ENCODE data around the gene JAKMIP3.

JAKMIP3 gene

DNA sequence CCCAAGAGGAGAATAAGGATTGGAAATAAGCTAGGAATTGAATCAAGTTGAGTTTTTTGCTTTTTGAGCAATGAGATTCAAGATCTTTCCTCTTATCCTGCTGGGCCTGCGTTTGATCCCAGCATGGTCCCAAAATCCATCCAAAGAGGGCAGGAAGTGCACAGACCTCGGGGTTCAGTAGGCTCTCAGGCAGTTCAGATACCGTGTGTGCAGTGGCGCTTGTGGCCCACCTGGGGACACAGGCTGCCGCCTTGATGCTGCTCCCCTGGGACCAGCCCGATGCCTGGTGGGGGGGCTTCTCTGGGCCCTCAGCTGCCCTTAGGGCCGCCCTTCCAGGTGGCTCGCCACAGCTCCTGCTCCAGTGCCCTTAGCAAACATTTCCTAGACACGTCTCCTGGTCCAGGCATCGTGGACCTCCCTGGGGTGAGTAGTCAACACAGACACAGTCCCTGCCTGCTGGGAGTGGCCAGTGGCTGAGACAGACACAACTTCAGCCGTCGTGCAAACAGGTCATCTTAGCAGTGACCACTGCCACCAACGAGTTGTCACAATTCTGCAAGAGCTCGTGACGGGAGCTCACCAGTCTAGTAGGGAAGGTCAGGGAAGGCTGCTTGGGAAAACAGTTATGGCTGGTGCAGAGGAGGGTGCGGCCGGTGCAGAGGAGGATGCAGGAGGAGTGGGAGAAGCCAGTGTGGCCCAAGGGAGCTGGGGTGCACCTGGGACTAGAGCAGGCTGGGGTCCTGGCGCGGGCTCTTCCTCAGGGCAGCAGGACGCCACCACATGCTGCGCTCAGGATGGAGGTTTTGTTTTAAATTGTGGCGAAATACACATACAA, 21.7 kb upstream of the JAKMIP3 start:
- in situ Hi-C loops (cut with HindIII; ENCODE audit: low sequenced_read_pairs), result no loop called here

DNA sequence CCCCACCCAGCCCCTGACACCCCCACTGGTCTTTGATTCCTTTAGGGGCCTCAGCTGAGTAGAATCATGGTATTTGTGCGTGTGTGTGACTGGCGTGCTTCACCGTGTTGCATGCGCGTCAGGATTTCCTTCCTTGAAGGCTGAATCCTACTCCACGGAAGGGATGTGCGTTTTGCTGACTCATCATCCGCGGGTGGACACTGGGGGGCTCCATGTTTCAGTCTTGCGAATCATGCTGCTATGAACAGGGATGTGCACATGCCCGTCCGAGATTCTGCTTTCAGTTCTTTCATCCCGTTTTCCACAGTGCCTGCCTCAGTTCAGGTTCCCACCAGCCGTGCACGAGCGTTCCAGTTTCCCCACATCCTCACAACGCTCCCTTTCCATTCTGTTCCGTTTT, 20.9 kb upstream of the JAKMIP3 start:
- in situ Hi-C loops (cut with HindIII; ENCODE audit: low sequenced_read_pairs), result no loop called here

DNA sequence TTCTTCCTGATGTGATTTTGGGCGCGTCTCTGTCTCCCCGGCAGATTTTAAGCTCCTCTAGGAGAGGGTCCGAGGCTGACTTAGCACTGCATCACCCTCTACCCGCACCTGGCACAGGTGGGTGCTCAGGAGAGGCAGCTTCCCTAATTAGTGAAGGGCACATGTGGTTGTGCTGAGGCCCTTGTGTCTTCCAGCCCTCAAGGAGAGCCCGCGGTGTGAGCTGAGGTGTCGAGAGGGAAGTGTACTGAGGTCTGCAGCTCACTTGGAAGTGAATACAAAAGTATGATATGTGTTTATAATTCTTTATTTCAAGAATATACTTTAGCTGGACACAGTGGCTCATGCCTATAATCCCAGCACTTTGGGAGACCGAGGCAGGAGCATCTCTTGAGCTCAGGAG, 20.4 kb upstream of the JAKMIP3 start:
- in situ Hi-C loops (cut with HindIII; ENCODE audit: low sequenced_read_pairs), result no loop called here

DNA sequence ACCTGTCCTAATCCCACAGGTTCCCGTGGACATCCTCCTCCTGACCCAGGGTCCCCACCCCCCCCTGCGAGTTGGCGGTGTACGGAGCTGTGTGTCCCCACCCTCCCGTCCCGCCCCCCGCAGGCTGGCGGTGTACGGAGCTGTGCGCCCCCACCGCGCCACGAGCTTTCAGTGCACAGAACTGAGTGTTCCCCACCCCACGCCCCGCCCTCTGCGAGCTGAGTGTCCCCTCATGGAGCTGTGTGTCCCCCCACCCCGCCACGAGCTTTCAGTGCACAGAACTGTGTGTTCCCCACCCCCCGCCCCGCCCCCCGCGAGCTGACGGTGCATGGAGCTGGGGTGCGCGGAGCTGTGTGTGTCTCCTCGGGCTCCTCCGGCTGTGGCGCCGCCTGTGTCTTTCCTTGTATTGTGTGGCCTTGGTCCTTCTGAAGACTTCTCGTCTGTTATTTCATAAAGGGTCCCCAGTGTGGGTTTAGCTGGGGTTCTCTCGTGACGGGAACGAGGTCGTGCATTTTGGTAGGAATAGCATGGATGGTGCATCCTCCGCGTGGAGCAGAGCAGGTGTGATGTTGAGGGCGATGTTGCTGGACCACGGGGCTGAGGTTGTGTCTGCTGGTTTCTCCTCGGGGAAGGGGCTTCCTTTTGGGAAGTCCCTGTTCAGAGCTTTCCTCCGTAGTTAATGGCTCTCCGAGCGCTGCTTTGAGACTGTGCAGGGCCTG, 18.0 kb upstream of the JAKMIP3 start:
- in situ Hi-C loops (cut with HindIII; ENCODE audit: low sequenced_read_pairs), result no loop called here

DNA sequence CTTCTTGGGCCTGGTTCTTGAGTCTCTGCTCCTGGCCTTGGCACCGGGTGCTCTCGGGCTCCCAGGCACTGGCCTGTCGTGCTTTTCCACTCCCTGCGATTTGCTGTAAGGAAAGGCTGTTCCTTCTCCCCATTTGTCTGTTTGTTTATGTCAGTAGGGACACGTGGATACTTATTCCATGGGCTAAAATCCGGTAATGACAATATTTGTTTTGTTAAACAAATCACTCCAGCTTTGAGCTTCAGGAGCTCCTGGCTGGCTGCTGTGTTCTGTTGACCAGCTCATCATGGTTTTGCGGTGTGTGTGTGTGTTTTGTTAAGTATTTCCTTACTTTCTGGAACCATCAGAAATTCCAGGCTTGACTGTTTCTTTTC, 17.5 kb upstream of the JAKMIP3 start:
- in situ Hi-C loops (cut with HindIII; ENCODE audit: low sequenced_read_pairs), result no loop called here

DNA sequence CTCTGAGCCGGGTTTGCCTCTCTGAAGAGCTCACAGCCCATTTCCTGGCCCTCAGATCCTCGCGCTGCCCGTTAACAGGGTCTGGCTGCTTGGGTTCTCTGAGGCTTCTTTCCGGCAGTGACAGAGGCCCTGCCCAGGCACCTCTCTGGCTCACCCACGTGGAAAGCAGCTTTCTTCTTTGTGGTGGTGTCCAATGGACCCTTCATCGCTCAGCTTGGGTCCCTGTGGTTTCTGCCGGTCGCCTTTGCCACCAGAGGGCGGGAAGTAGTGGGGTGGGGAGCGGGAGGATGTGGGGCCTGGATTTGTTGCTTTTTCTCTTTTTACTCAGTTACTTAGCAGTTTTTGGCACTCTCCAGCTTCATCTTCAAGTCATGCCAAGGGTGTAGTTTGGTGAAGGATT, 15.6 kb upstream of the JAKMIP3 start:
- in situ Hi-C loops (cut with HindIII; ENCODE audit: low sequenced_read_pairs), result no loop called here

DNA sequence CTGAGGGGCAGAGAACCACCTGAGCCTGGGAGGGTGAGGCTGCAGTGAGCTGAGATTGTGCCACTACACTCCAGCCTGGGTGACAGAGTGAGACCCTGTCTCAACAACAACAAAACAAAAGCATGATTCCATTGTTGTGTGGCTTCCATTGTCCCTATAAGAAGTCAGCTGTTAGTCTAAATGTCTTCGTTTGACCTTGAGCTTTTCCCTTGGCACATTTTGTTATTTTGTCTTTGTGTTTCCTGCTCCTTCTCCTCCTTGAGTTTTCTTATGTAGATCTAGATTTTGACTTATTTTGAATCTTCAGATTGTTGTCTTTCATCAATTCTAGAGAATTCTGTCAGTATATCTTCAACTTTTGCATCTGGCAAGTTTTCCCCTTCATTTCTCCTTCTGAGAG, 13.6 kb upstream of the JAKMIP3 start:
- in situ Hi-C loops (cut with HindIII; ENCODE audit: low sequenced_read_pairs), result no loop called here

DNA sequence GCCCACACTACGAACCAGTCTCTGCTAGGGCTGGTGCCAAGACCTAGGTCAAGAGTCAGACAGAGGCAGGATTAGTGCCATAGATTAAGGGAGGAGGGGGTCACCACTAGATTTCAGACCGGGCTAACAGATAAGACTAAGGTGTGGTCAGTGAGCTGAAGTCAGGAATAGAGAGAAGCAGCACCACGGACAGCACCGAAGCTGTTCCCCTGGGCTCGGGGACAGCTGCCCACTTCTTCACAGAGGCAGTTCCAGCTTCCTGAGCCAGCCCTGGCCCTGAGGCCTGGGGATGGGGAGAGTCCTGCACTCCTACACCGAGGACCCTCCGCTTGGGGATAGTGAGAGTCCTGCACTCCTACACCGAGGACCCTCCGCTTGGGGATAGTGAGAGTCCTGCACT, 11.2 kb upstream of the JAKMIP3 start:
- in situ Hi-C loops (cut with HindIII; ENCODE audit: low sequenced_read_pairs), result no loop called here

DNA sequence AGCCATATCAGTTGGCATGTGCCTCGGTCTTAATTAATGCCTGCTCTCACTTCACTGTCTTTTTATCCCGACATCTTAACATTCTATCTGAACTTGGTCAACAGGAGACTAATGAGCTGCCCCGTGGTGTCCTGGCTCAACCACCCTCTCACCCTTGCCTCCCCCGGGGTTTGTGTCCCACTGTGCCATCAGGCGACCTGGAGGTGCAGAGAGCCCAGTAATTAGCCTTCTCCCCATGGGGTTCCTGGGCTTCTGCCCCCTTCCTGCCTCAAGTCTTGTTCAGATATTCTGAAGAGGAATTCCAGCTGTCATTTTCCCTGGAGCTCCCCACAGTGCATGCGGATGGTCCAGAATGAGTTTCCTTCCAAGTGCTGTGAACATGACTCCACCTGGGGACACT, 10.1 kb upstream of the JAKMIP3 start:
- in situ Hi-C loops (cut with HindIII; ENCODE audit: low sequenced_read_pairs), result no loop called here

DNA sequence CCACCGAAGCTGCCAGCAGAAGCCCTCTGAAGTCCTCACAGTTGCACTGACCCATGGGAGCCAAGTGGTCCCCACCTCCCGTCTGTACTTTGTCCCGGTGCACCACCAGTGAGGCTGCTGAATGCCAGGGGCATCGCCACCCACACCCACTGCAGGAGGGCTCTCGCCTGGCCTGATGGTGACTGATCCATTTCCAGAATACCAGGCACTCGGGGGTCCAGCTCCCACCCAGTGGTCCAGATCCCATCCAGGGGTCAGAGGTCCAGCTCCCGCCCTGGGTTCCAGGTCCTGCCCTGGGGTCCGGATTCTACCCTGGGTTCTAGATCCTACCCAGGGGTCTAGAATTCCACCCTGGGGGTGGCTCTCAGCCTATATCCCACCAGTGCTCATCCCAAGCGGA, 9.1 kb upstream of the JAKMIP3 start:
- in situ Hi-C loops (cut with HindIII; ENCODE audit: low sequenced_read_pairs), result no loop called here

DNA sequence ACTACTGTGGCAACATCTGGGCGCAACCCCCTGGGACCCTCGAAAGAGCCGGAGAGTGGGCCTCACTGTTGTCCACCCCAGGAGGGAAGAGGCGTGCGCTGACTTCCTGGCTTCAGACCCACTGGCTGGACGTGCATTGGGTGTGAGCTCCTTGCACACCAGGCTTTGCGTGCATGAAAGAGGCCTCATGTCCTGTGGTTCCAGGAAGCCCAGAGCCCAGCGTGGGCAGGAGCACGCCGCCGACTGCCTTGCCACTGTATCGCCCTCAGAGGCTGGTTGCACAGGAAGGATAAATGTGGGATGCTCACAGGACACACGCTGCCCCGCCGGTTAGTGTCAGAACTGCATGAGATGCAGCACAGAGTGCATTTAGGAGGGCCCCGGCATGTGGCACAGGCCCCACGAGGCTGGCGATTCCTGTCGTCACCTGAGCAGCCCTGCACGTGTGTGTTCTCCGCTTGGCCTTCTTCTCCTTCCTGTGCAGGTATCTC, 8.5 kb upstream of the JAKMIP3 start:
- in situ Hi-C loops (cut with HindIII; ENCODE audit: low sequenced_read_pairs), result no loop called here

DNA sequence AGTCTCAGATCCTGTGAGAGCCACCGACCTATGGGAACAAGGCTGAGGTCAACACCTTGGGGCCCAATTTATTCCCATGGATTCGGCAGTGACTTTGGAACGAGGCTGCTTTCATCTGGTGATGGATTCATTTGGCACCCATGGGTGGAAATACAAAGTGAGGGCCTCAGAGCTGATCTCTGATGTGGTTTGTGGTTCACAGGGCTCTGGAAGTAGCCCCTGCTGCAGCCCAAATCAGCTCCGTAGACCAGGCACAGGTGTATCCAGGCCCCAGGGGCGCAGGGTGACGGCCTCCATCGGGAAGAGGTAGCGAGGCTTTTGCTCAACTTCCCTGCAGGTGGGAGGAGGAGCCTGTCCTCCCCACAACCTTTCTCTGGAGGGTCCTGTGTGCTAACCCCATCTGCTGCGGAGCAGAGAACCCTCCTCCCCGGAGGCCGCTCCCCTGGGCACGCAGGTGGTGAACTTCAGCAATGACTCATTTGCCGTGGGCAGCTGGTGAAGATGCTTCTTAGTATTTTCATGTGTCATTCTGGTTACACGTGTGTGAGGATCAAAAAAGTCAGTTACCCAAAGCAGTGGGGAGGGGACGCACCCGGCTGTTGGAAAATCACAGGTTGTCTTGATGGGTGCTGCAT, 7.5 kb upstream of the JAKMIP3 start:
- in situ Hi-C loops (cut with HindIII; ENCODE audit: low sequenced_read_pairs), result no loop called here

DNA sequence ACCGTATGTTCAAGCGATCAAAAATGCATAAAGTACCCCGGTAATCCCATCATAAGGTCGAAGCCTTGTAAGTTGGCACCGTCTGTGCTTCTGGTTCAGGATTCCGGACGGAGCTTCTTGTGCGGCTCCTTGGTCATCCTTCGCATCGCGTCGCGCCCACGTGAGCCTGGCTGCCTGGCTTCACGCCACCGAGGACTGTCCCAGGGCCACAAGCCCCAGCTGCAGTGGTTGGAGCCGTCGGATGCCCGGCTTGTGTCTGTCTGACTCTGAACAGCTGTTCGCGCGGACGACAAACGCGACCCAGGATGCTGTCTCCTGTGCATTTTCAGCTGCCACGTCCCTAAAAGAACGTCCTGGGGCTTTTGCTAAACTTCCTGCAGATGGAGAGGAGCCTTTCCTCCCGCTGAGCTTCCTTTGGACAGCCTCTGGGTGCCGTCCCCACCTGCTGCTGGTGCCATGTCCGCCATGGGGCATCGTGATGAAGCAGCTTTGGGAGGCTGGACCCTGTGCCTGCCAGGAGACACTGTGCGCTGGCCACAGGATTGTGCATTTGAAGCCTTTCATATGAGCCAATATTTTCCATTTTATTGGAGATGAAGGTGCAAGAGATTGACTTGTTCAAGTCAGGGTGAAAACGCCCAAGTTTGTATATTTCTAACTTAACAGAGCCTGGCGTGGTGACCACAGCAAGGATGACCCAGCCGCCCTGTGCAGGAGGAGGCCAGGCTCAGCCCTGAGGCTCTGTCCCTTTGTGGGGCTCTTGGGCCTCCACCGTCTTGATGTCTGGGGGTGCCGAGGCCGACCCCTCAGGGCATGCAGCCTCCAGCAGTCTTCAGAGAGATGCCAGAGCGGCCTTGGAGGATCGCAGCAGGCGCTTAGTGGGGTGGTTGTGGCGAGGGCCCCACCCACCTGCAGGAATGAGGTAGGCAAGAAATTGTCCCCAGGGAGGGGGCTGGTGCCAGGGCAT, 6.7 kb upstream of the JAKMIP3 start:
- in situ Hi-C loops (cut with HindIII; ENCODE audit: low sequenced_read_pairs), result no loop called here

DNA sequence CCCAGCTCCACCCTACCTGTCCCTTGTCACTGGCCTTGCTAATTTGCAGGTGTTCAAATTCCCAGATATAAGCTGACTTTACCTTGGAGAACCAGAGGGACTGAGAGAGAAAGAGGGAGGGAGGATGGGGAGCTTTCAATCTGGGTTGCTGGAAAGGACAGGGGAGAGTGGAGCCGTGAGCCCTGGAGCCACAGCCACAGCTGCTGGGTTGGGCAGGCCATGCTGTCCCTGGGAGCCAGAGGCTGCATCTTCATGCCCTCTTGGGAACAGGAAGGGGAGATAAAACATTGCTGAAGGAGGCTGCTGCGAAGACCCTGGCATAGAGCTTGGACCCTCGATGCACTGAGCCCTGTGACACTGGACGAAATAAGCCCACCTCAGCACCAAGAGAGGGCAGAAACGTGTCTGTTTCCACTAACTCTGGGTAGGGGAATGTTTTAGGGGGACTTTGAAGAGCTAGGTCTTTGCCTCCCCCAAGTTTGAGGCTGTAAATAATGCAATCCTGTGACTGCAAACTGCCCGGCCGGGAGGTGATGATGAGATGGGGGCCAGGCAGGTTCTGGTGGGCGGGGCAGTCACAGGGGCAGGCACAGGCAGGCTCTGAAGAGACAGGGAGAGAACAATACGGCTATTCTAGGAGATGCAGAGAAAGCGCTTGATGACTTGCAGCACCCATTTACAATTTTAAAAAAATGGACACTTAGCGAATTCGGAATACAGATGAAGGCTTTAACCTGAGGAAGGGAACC, 5.8 kb upstream of the JAKMIP3 start:
- in situ Hi-C loops (cut with HindIII; ENCODE audit: low sequenced_read_pairs), result no loop called here

DNA sequence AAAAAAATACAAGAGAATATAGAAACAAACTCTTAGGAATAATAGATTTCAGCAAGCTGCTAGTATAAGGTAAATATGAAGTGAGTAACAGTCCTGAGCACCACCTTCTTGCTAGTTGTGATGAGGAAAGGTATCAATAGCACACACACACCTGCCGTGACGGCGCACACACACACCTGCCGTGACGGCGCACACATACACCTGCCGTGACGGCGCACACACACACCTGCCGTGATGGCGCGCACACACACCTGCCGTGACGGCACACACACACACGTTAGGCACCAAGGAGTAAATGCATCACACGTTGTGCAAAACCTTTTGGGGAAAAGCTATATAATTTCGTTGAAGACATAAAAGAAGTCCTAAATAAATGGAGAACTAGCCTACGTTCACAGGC, 4.7 kb upstream of the JAKMIP3 start:
- in situ Hi-C loops (cut with HindIII; ENCODE audit: low sequenced_read_pairs), result no loop called here

DNA sequence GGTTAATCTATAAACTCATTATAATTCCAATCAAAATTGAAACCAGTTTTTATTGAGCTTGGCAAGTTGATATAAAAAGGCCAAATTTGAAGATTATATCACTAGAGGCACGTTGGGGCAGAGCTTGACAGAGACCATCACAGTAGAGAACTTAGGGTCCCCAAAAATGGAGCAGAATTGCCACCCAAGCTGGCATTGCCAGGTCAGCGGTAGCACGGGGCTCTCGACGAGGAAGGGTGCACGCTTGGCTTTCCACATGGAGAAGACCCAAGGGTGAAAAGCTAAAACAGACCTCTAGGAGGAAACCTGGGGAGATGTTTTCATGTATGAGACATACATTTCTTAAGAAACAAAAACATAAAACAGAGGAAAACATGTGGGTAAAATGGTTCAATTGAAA, 4.3 kb upstream of the JAKMIP3 start:
- in situ Hi-C loops (cut with HindIII; ENCODE audit: low sequenced_read_pairs), result no loop called here

DNA sequence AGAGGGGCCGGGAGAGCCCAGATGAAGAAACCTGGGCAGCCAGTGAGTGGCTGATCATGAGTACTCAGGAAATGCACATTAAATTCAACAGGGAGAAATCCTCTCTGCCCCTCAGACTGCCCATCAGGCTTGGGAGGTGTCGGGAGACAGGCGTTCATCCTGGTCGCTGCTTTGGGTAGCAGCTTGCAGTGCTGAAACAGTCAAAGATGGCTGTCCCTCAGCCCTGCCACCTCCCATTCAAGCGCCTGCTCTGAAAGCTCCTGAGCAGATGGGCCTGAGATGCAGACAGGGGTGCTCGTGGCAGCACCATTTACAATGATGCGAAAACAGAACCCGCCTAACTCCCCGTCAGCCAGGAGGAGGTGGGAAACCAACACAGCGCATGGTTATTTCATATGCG, 3.6 kb upstream of the JAKMIP3 start:
- in situ Hi-C loops (cut with HindIII; ENCODE audit: low sequenced_read_pairs), result no loop called here

DNA sequence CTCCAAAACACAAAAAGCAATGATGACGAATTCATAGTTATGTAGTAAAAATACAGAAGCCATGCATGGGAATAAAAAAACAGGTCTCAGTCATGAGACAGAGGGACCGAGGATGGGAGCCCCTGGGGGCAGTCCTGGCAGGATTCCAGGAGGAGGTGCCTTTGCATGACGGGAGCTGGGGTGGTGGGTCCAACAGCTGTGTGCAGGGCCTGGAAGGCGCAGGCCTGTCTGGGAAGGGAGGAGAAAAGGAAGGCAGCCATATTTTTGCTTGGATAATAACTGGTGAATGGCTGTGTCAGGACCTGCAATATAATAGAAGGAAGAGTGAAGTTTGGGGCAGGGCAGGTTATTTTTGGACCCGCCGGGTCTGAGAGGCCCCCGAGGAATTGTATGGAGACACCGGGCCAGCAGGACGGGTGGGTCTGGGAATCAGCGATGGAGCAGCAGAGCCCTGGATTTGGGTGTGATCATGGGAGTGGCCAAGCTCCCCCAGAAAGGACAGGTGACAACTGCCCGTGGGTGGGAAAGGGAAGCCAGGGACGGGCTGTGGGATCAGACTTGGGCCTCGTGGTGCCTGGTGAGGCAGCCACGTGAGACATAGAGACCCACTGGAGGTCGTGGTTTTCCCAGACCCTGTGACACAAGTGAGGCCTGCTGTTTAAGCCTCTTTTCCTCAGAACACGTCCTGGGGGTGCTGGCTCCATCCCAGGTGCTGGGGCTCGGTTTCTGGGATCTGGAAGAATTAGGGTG, 2.9 kb upstream of the JAKMIP3 start:
- in situ Hi-C loops (cut with HindIII; ENCODE audit: low sequenced_read_pairs), result no loop called here

DNA sequence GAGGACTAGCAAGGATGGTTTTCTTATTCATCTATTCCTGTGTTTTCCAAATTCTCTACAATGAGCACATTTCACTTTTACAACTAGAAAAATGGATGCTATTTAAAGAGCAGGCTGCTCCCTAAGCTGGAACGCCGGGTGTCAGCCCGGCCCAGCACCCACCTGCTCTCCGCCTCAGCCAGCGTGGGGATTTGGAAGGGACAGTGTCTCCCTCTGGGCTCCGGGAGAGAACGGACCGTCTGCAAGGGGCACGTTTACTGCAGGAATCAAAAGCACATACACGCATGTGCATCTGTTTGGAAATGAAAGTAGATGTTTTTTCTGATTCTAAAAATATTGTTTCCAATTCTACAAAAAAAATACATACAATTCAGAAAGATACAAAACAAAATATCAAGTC, 2.3 kb upstream of the JAKMIP3 start:
- in situ Hi-C loops (cut with HindIII; ENCODE audit: low sequenced_read_pairs), result no loop called here

All from DLD1 (cell line).